Limb (tissue), 2 donors: Measurements from ENCODE around the gene ZBTB32.

Experiments
- DNase-seq, 2 donors: peaks; one replicate each; pipeline ENCODE4 v3.0.0-alpha.2; 2016; ENCODE audit errors: extremely low spot score in 2 of 2

Gene ZBTB32

DNA sequence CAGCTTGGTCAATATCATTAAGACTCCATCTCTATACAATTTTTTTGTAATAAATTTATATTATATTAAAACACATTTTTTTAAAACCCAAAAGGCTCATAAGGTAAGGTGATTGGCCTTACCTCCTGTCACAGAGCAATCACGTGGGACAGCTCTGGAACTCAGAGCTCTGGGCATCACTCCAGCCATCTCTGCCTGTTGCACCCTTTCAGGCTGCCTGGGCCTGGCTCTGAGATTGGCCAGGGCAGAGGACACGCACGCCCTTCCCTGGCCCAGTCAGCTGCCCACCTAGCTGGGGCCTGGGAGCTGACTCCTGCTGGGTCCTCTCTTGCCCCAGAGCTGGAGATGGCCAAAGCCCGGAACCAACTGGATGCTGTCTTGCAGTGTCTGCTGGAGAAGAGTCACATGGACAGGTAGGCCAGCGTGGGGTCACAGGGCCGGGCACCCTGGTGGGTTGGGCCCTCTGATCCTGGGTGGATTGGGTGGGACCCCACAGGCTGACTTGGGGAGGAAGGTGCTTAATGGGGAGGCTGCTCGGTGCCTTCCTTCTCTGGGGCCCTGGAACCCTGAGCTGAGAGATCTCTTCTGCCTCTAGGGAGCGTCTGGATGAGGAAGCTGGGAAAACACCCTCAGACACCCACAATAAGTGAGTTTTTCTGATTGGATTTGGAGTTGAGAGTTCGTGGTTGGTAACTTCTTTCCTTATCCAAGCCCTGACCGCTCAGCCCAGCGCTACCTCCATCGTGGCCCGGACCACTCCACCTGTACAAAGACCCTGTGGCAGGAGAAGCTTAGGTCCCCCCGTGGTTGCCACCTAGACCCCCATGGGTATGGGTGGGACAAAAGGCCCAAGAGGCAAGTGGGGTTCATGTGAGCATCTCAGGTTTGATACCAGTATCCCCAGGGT is 47.7 kb downstream of the ZBTB32 start:
- peak in 1 of 2 donors; percentile 24 for DNase-seq

DNA sequence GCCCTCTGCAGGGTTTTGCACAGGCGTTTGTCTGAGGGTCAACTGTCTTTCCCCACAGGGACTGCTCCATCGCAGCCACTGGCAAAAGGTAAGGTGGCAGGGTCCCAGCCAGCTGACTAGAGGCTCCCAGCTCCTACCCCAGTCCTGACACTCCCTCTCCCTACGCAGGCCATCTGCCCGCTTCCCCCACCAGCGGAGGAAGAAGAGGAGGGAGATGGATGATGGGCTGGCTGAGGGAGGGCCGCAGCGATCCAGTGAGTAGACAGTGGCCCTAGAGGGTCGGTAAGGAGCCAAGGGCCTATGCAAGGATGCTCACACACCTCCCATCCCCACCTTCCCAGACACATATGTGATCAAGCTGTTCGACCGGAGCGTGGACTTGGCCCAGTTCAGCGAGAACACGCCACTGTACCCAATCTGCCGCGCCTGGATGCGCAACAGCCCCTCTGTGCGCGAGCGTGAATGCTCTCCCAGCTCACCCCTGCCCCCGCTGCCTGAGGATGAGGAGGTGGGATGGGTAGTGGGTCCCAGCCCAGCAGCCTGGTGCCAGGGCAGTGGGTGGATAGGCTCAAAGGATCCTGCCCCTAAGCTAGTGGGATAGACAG is 48.5 kb downstream of the ZBTB32 start:
- peak in 1 of 2 donors; percentile 29 for DNase-seq

DNA sequence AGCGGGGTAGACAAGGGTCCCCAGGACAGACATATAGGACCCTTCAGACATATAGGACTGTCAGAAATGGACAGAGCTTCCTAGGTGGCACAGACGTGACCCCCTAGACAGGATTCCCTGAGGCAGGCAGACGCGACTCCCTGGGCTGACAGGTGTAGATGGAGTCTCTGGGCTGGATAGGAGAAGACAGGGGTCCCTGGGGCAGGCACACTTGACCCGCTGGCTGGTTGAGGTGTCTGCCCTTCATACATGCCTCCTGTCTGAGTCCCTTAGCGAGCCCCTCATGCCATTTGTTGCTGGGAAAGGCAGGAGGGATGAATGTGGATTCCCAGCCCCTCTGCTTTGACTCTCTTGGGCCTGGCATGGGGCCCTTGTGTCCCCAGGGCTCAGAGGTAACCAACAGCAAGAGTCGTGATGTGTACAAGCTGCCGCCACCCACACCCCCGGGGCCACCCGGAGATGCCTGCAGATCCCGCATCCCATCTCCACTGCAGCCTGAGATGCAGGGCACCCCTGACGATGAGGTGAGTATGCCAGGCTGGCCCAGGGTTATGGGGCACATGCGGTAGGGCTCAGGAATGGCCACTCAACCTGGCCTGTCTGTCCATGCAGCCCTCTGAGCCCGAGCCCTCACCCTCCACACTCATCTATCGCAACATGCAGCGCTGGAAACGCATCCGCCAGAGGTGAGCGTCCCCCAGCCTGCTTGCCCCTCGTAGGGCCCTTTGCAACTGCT is 49.4 kb downstream of the ZBTB32 start:
- peak in 1 of 2 donors; percentile 26 for DNase-seq

DNA sequence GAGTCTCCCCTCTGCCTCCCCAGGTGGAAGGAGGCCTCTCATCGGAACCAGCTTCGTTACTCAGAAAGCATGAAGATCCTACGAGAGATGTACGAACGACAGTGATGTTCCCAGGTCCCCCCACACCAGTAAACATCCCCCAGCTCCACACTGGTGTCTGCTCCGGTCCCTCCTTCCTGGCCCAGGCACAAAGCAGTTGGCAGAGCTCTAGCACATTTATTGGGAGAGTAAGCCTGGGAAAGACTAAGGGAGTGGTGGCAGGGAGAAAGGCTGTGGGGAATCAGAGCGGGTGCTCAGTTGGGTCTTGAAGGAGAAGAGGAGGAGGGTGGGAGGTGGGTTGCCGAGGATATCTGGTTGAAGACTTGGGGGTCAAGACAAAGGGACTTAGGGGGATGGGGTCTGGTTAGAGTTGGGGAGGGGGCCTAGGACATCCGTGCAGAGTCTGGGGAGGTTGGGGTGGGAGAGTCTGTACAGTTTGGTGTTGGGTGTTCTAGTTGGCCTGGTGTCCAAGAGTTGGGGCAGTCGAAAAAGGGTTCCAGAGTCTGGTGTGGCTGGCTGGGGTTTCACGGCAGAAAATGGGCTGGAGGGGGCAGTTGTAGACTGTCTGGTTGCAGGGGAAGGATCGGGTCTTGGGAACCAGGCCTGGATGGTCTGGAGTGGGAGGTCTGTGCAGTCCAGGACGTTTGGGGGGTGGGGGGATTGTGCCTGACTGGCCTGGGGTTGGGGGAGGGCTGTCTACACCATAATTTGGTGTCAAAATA is 50.2 kb downstream of the ZBTB32 start:
- DNase-seq, result peak in 1 of 2 donors; percentile 29

DNA sequence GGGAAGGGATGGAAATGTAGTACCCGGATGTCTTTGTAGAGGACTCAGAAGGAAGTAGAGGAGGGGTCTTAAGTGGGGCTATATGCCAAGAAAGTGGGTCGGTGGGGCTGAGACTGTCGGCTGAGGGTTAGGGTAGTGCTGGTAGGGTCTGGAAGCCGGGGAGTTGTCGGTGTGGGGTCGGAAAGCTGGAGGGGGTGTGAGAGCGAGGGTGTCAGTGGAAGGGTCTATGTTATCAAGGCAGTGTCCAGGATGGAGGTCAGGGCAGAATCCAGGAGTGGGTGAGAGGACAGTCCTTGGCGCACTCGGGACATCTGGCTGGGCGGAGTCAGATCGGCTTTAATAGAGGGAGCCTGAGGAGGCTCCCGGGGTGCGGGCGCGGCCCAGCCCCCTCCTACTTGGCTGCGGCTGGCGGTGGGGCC is 50.8 kb downstream of the ZBTB32 start:
- no peak for DNase-seq

DNA sequence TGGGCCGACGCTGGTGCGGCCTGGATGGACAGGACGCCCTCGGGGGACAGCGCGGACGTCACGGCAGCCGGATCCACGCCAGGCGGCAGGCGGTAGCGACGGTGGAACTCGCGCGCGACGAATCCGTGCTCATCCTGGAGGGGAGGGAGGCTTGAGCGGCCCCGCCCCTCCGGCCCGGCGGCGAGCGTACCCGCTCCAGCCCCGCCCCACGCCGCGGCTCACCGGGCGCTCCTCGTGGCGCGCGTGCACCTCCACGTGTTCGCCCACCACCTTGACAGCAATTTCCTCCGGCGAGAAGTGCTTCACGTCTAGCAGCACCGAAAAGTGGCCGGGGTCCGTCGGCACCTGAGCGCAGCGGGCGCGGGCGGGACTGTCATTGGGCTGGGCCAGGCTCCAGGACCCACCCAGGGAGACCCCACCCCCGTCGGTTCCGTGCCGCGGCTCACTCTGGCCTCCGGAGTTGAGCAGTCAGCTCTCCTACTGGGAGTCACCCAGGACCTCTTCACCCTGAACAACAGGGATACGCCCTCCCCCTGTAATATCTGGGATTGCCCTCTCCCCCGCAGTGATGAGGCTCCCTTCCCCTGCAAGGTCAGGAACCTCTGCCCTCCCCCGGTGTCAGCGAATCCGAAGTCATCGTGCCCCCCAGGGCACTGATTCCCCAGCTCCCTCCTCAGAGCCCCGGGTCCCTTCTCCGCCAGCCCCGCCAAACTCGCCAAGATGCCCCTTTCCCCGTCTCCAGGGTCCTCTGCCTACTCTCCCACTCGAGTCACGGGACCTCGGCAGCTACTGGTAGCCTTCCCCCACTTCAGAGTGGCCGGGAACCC is 51.4 kb downstream of the ZBTB32 start:
- peak; percentile 34 to 72 for DNase-seq

DNA sequence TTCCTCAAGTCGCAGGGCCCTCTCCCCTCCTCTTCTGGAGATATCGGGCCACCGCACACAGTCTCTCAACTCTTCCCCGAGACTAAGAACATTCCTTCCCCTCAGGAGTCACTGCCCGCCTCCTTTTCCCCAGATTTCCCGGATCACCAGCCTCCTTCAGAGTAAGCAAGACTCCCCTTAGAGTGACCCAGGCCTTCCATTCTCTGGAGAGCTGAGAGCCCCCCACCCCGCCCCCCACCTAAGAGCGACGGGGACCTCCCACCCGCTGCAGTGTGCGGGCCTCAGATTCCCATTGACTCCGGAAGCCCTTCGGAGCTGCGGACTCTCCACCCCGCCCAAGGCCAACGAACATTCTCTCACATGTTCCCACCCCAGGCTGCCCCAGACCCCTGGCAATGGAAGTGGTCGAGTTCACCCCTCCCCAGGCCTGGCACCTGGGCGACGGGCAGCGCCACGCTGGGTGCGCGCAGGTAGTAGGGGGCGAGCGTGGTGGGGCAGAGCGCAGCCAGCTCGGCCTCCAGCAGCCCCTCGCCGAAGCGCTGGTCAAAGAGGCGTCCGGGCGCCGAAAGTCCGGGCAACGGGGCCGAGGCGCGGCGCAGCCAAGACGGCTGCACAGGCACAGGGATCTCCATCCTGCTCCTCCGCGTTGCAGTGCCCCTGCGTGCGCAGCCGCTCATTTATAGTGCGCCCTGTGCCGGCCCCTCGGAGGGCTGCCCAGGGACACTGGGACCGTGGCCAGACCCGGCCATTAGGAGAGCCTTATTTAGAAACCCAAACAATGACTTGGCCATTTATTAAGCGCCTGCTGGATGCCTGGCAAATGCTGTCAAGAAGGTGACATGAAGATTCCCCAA is 52.2 kb downstream of the ZBTB32 start, which contains the start of gene HSPB6:
TSS of gene HSPB6 (minus strand) at position 653 of the 854 bp plus-strand sequence. CDS start at position 632, 21 bp downstream.
- DNase-seq, result peak; percentile 48 to 75

DNA sequence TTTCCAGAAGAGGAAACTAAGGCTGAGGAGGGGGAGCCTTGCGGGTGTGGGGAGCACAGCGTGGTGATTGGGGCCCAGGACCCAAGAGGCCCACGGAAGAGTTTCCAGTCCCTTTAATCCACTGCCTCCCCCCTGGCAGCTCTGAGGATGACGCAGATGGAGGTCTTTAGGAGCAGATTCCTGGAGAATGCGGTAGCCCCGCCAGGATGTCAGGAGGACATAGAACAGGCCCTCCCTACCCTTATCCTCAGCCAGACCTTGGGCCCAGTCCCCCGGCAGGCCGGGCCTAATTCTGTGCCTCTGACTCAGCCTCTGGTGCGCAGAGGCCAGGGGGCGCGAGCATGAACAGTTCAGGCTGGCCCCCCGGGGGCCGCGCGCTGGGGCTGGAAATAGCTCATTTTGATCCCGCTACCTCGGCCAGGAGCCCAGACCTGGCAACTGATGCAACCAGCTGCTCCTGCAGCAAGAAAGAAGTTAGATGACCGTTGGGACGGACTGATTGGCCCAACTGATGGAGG is 52.9 kb downstream of the ZBTB32 start:
- DNase-seq, result peak; percentile 88

DNA sequence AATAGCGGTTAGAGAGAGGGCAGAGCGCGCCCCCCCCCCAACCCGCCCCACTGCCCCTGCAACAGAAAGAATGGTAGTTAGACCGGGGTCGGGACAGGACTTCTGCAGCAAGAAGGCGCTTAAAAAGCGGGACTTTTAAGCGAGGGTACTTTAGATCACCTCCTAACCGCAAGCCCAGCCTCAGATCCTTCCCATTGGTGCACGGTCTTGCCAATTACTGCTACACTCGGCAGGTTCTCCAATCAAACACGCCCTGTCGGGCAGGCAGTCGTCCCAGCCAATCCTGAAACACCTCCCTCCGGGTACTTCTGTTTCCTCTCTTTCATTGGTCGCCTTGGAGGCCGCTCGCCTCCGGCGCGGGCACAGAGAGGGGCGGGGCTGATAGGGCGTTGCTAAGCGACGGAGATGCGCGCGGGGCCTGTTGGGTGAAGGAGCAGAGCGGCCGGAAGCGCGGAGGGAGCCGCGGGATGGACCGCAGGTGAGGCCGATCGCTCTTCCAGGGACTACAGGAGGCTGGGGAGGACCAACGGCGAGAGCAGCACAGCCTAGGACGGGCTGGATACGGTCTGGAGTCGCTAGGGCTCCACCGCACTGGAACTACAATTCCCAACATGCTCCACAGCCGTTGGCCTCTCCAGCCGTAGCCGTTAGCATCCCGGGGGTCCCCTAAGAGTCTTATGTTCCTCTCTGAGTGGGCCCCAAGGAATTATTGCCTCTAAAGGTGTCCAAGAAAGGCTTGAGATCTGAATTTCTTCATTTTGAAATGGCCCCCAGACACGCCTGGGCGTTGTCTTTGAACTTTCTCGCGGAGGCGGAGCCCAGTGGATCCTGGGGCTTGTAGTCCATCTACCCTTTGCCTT is 53.6 kb downstream of the ZBTB32 start, which contains the start of gene PROSER3:
TSS of gene PROSER3 (plus strand) at position 428 of the 860 bp plus-strand sequence. CDS start at position 468, 40 bp downstream.
- peak; percentile 99 to 100 for DNase-seq

DNA sequence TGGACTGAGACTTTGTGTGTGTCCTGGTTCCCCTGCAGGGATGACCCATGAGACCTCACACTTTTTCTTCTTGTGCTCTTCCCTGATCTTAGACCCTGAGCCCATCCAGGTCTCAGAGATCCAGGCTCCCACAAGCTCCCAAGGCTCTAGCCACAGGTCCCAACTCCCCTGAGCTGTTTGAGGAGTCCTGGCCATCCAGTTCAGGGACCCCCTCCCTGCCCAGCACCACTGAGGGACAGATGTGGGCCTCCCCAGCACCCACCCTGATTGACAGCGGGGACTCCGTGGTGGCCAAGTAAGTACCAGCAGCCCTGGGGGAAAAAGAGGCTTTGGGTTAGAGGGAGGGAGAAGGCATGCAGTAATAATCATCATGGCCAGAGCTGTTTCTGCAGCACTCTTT is 55.3 kb downstream of the ZBTB32 start:
- DNase-seq, result no peak

DNA sequence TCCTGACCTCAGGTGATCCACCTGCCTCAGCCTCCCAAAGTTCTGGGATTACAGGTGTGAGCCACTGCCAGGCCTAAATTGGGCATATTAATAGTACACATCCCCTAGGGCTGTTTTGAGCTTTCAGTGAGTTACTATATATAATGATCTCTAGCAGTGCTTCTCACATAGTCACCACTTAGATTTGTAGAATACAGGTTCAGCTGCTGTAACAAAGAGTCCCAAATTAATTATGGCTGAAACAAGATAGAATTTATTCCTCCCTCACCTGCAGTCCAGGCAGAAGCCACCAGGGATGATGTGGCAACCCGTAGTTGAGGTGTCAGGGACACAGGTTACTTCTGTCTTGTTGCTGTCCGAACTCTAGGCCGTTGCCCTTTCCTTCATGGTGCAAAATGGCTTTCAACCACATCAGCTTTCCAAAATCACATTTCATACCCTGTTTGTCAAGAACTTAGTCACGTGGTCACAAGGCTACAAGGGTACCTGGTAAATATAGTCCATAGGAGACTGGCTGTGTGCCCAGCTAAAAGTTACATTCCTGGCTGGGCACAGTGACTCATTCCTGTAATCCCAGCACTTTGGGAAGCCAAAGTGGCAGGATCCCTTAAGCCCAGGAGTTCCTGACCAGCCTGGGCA is 56.5 kb downstream of the ZBTB32 start:
- DNase-seq, result no peak

DNA sequence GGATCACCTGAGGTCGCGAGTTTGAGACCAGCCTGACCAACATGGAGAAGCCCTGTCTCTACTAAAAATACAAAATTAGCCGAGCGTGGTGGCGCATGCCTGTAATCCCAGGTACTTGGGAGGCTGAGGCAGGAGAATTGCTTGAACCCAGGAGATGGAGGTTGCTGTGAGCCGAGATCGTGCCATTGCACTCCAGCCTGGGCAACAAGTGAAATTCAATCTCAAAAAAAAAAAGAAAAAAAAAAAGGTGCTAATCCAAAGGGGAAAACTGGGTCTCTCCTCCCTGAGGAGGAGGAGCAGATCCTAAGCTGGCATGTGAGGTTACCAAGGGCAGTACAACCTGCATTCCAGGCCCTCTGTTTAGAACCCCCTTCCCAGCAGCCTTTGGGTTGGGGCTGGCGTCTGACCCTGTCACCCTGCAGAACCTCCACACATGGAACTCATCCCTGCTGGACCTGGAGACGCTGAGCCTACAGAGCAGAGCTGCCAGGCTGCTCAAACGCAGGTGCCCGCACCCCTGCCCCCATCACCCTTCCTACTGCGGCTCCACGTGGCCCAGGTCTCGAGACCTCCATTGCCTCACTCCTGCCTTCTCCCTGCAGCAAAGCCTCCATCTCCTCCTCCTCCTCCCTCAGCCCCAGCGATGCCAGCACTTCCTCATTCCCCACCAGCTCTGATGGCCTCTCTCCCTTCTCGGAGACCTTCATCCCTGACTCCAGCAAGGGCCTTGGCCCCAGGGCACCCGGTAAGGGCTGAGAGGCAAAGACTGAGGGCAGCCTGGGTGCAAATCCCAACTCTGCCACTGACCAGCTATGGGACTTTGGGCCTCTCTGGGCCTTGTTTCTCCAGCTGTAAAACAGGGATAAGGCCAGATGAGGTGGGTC is 60.3 kb downstream of the ZBTB32 start:
- DNase-seq, result no peak
